OCI-LY3 (cell line): Measurements from ENCODE around the gene AIG1.
A peak's percentile ranks its signal among the peaks of the same experiment; 100 is the strongest.

Experiments
- H2AFZ ChIP-seq: fragments of 200-600, 300-600 bp; shearing (Covaris generic); 2 replicates; pipeline ENCODE4 v1.6.0; 2014; ENCODE audit warnings: antibody characterized with exemption, low read depth, low read length
- H3K27ac ChIP-seq: fragments of 200-600, 300-600 bp; sonication (generic); 2 replicates; pipeline ENCODE4 v1.5.1; 2014; ENCODE audit warnings: mild to moderate bottlenecking, low read length, moderate library complexity, mixed read lengths
- H3K27me3 ChIP-seq: fragments of 200-600, 300-600 bp; sonication (generic); 2 replicates; pipeline ENCODE4 v1.6.1; 2014; ENCODE audit warnings: low read depth, low read length, mixed read lengths
- H3K36me3 ChIP-seq: fragments of 200-600, 300-600 bp; sonication (generic); replicated peaks from 2 replicates; pipeline ENCODE3; 2014; ENCODE audit warnings: low read depth, low read length, mixed read lengths
- H3K4me1 ChIP-seq: fragments of 300-600, 200-600 bp; sonication (generic); 2 replicates; pipeline ENCODE4 v1.6.1; 2014; ENCODE audit warnings: low read length, mixed read lengths
- H3K4me2 ChIP-seq: fragments of 200-600, 300-600 bp; sonication (generic); 2 replicates; pipeline ENCODE4 v1.6.1; 2014; ENCODE audit warnings: low read length, mixed read lengths
- H3K4me3 ChIP-seq: fragments of 300-600, 200-600 bp; sonication (generic); 2 replicates; pipeline ENCODE4 v1.5.1; 2014; ENCODE audit warnings: antibody characterized with exemption, mild to moderate bottlenecking, low read length, moderate library complexity
- H3K79me2 ChIP-seq: fragments of 300-600, 200-600 bp; shearing (Covaris generic); 2 replicates; pipeline ENCODE4 v1.6.1; 2014; ENCODE audit warnings: mild to moderate bottlenecking, low read length, mixed read lengths
- H3K9ac ChIP-seq: fragments of 300-600, 200-600 bp; shearing (Covaris generic); 2 replicates; pipeline ENCODE4 v1.6.0; 2014; ENCODE audit warnings: mild to moderate bottlenecking, low read length, moderate library complexity
- H3K9me3 ChIP-seq: fragments of 200-600, 300-600 bp; shearing (Covaris generic); 2 replicates; pipeline ENCODE4 v1.6.1; 2014; ENCODE audit warnings: low read length, mixed read lengths; ENCODE audit not compliant: insufficient read depth
- H4K20me1 ChIP-seq: fragments of 200-600, 300-600 bp; sonication (generic); 2 replicates; pipeline ENCODE4 v1.6.1; 2016; ENCODE audit warnings: low read length, mixed read lengths; ENCODE audit not compliant: insufficient read depth
- EZH2phosphoT487 ChIP-seq: fragments of 200-600 bp; shearing (Covaris generic); IDR thresholded peaks from 2 replicates; pipeline ENCODE4 v1.6.1; 2018; ENCODE audit warnings: antibody characterized with exemption, mixed run types, low read depth
- TF ChIP-seq, protein P1 (sequence below): fragments of 200-600, 300-600 bp; sonication (generic); IDR thresholded peaks from 2 replicates; pipeline ENCODE4 v1.5.1; 2014; ENCODE audit warnings: antibody characterized with exemption, low read length, low read depth

Gene AIG1

GRCh38 chr6:143061597-143062385 lies 1.1 kb downstream of the AIG1 start:
- TF ChIP-seq EZH2phosphoT487, result no peak
- TF ChIP-seq, protein P1, sequence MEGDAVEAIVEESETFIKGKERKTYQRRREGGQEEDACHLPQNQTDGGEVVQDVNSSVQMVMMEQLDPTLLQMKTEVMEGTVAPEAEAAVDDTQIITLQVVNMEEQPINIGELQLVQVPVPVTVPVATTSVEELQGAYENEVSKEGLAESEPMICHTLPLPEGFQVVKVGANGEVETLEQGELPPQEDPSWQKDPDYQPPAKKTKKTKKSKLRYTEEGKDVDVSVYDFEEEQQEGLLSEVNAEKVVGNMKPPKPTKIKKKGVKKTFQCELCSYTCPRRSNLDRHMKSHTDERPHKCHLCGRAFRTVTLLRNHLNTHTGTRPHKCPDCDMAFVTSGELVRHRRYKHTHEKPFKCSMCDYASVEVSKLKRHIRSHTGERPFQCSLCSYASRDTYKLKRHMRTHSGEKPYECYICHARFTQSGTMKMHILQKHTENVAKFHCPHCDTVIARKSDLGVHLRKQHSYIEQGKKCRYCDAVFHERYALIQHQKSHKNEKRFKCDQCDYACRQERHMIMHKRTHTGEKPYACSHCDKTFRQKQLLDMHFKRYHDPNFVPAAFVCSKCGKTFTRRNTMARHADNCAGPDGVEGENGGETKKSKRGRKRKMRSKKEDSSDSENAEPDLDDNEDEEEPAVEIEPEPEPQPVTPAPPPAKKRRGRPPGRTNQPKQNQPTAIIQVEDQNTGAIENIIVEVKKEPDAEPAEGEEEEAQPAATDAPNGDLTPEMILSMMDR, result no peak
- H3K4me3 ChIP-seq, result peak overlapping the region; percentile 97; the same call in 1 of the 2 replicates
- H3K4me1 ChIP-seq, result peaks cover 12% of the 10 kb centered on the region
- H3K4me2 ChIP-seq, result peak overlapping the region; percentile 87
- no peaks in the 10 kb centered on the region for H3K36me3 ChIP-seq
- no peaks in the 10 kb centered on the region for H3K27me3 ChIP-seq
- H3K9ac ChIP-seq, result 0 out of 2 replicates have a peak overlapping the region, but pooled peaks have one; percentile 69
- no peaks in the 10 kb centered on the region for H4K20me1 ChIP-seq
- H3K9me3 ChIP-seq, result no peaks in the 10 kb centered on the region
- H3K79me2 ChIP-seq, result no peaks in the 10 kb centered on the region
- H2AFZ ChIP-seq, result no peak overlapping the region
- H3K27ac ChIP-seq, result no peak overlapping the region

DNA sequence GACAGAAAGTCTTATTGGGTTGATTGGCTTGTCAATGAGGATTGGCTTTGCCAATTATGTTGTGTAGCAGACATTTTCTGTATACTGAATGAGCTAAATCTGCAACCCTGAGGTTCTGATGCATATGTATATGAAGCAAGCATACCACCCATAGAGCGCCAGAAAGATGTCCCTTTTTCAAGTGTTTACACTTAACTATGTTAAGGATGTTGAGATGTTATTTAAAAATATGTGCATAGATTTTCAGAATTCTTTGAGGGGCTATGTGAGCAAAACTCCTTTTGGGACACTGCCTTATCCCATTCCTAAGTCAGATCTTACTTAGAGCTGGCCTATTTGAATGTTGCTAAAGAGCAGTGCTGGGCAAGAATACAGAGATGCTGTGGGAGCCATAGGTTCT lies 1.9 kb downstream of the AIG1 start:
- H4K20me1 ChIP-seq, result no peaks in the 10 kb centered on the region
- H3K9me3 ChIP-seq, result no peaks in the 10 kb centered on the region
- H3K27ac ChIP-seq, result no peak overlapping the region
- no peaks in the 10 kb centered on the region for H3K27me3 ChIP-seq
- no peak overlapping the region for H3K4me3 ChIP-seq
- no peak overlapping the region for H2AFZ ChIP-seq
- TF ChIP-seq, protein P1, result no peak
- TF ChIP-seq EZH2phosphoT487, result no peak
- H3K4me1 ChIP-seq, result peaks cover 12% of the 10 kb centered on the region
- H3K79me2 ChIP-seq, result no peaks in the 10 kb centered on the region
- no peaks in the 10 kb centered on the region for H3K36me3 ChIP-seq
- no peak overlapping the region for H3K4me2 ChIP-seq
- no peak overlapping the region for H3K9ac ChIP-seq

DNA sequence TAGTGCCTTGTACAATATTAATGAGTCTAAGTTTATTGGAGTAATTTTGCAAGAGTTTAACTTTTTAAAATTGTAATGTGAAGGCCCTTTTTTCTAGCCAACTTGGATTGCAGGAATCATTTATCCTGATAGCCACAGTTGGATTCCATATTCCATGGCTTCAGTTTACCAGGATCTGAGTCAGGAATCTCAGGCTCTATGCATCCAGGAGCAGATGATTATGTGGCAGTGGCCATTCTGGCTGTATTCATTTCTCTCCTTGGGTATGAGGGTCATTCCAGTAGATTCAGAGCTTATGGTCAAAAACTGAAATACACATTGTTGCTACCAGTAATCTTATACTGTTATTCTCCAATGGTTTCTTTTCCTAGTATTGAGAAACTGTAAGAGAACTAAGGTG lies 2.9 kb downstream of the AIG1 start:
- Histone ChIP-seq H3K9ac (no peak overlapping the region), H2AFZ (no peak overlapping the region), H3K79me2 (no peaks in the 10 kb centered on the region), H3K4me2 (no peak overlapping the region), H3K27me3 (no peaks in the 10 kb centered on the region), H3K9me3 (no peaks in the 10 kb centered on the region), H4K20me1 (no peaks in the 10 kb centered on the region), H3K4me1 (peaks cover 12% of the 10 kb centered on the region), H3K4me3 (no peak overlapping the region), H3K27ac (no peak overlapping the region), H3K36me3 (no peaks in the 10 kb centered on the region)
- TF ChIP-seq EZH2phosphoT487, result no peak

- no peak overlapping the region for H3K27ac ChIP-seq
- H3K36me3 ChIP-seq, result no peaks in the 10 kb centered on the region
- no peak overlapping the region for H3K4me2 ChIP-seq
- no peaks in the 10 kb centered on the region for H3K9me3 ChIP-seq
- no peak overlapping the region for H3K4me3 ChIP-seq
- no peak overlapping the region for H3K9ac ChIP-seq
- no peaks in the 10 kb centered on the region for H3K79me2 ChIP-seq
- TF ChIP-seq, protein P1, result no peak
- no peak for TF ChIP-seq EZH2phosphoT487
- no peak overlapping the region for H2AFZ ChIP-seq
- no peaks in the 10 kb centered on the region for H3K27me3 ChIP-seq
- H3K4me1 ChIP-seq, result peaks cover 12% of the 10 kb centered on the region
- H4K20me1 ChIP-seq, result no peaks in the 10 kb centered on the region
These were observed 3.6 kb downstream of the AIG1 start for GRCh38 chr6:143064271-143064670.
